Erythroblast (primary cell): ENCODE results near the gene NPY.

ENCODE experiments used
- GATA1 ChIP-seq: IDR thresholded peaks from 2 replicates; pipeline ENCODE4 v1.6.1; 2011; ENCODE audit warnings: low read depth, mild to moderate bottlenecking, control low read depth, low read length, moderate library complexity
- POLR2A ChIP-seq: IDR thresholded peaks from 2 replicates; pipeline ENCODE4 v1.6.1; 2011; ENCODE audit warnings: mild to moderate bottlenecking, low read length

DNA sequence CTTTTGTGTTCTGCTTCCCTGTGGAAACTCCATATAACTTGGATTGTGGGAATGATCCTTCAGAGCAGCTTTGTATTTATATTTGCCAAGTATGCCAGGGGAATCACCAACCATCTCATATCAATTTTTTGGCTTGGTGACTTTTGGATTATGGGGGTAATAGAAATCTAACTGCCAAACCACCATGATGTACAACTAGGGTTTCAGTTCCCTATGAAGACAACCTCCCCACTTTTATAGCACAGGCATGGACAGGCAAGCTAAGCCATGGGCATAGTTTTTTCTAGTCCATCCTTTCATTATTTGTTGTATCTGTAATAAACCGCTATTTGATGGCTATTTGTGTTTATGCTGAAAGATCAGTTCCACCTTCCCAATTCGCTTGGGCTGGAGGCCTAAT lies 17.7 kb downstream of the NPY start:
- TF ChIP-seq POLR2A (no peak), GATA1 (no peak)
